T-helper 1 cell (primary cell): ENCODE measurements around the gene FBN1.

Experiments
- DNase-seq, 5 donors: peaks; one replicate each; pipeline ENCODE4 v3.0.0-alpha.2; 2012 to 2020

The FBN1 gene

DNA sequence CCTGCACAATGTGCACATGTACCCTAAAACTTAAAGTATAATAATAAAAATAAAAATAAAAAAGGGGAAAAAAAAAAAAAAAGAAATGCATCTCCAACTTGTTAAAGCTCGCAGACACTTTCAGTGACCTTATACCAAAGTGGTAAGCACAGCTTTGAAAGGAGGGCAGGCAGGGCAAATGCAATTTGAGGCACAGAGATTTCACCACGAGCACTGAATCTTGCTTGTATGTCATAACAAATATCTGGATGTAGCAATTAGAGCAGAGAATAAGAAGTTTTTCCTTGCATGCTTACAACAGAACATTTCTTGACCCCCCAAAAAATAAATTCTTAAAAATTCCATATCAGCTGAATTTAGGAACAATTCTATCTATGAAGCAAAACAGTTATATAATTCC, 66.5 kb downstream of the FBN1 start:
- DNase-seq = no peak

DNA sequence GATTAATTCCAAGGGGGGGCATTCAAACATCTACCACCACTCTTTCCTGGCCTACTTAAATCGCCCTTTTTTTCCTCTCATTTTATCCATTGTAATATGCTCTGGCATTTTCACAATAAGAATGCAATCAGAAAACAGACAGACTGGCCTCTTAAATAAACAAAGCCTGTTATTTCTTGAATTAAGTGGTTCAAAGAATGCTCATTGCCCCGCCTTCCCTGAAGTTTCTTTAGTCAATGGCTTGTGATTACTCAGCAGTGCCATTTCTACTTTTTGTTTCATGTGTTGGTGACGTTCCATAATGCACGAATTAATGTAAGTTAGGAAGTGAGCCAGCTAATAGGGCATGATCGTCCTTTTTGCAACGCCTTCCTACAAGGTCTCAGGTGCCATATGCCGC, 68.0 kb downstream of the FBN1 start:
- DNase-seq = no peak

- DNase-seq = no peak
These were observed 71.3 kb downstream of the FBN1 start for GRCh38 chr15:48574187-48574586.

DNA sequence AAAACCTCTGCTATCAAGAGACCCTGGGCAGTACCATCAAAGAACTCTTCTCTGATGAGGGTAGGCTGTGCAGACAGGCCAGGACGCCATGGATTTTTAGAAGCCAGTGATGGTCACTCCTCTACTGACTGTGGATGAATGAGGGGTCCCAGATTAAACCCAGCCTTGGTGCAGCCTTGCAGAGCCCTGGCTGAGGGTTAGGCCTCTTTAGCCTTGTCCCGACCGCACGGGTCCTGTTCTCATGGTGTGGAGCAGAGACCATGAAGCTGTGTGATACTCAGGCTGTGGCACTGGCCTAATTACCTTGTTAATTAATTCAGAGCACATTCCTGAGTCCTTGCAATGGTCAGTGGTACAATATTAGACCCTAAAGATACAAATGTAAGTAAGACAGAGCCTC, 71.7 kb downstream of the FBN1 start:
- DNase-seq = no peak

GRCh38 chr15:48572823-48573222, 72.7 kb downstream of the FBN1 start:
- DNase-seq = no peak

GRCh38 chr15:48571510-48571909, 74.0 kb downstream of the FBN1 start:
- DNase-seq = no peak

DNA sequence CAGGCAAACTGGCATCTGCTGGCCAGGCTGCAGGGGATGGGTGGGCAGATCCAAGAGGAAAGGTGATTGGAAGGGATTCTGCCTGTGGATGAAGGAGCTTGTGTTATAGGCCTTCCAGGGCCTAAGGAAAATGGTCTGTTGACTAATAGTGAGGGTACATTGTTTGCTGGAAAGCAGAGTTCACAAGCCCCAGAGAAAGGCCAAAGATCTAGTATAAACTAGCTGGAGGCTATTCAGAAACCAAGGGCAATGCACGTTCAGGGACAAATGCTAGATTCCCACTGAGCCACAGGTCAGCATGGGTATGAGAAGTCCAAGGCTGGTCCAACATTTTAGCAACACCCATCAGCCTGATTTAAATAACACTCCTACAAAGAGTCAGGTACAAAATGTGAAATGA, 74.7 kb downstream of the FBN1 start:
- no peak for DNase-seq

GRCh38 chr15:48569591-48570302, 75.8 kb downstream of the FBN1 start:
- no peak for DNase-seq

DNA sequence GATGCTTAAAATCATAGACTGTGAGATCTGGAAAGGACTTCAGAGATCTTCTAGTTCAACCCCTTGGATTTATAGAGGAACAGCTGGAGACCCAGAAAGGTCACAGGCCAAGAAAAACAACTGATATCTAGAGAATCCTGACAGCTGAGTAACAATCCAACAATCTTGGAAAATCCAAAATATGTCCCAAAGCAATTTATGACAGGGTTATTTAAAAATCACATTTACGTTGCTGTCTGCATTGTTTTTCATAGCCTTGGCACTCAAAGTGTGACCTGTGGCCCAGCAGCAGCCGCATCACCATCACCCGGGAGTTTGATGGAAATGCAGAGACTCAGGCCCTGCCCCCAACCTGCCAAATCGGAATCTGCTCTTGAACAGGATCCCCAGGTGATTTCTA, 78.8 kb downstream of the FBN1 start:
- DNase-seq = no peak

DNA sequence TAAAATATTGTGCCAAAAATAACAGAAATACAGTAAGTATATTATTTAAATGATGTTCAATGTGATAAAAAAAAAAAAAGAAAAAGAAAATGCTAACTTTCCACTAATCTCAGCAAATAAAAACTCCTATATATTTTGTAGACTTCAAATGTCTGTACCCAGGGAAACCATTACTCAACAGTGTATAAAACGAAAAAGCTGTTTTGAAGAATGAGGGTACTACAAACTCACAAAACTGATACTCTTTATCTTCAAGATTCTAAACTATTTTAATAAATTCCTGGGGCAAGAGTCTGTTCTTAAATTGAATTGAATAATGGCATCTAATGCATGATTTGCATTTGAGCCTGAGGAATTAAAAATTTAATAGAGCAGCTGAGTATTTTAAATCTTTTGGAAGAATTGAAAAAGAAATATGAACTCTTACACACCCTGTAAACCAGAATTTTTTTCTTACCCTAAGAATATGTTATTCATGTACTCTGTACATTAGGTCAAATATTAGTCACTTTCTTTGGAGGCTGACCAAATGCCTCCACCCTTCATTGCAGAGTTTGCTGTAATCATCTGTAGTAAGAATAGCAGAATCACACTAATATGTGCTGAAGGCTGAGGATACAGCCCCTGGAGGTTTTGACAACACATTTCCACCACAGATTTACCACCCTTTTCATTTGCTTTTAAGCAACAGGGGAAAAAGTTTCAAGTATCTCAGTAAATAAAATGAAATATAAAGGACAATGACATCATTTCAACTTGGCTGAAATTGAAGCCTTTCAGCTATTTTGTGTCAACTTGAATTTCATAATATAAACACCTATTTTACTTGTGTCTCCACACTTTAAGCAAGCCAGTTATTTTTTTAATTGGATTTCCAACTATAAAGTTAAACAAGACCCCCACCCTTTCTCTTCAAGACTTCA, 79.7 kb downstream of the FBN1 start:
- DNase-seq = no peak

GRCh38 chr15:48564690-48565089, 80.8 kb downstream of the FBN1 start:
- no peak for DNase-seq

GRCh38 chr15:48563934-48564333, 81.6 kb downstream of the FBN1 start:
- DNase-seq = no peak

GRCh38 chr15:48560321-48561051, 85.0 kb downstream of the FBN1 start:
- no peak for DNase-seq

- DNase-seq = no peak
These were observed 86.2 kb downstream of the FBN1 start for GRCh38 chr15:48559285-48559684.

GRCh38 chr15:48558226-48558625, 87.3 kb downstream of the FBN1 start:
- DNase-seq = no peak

DNA sequence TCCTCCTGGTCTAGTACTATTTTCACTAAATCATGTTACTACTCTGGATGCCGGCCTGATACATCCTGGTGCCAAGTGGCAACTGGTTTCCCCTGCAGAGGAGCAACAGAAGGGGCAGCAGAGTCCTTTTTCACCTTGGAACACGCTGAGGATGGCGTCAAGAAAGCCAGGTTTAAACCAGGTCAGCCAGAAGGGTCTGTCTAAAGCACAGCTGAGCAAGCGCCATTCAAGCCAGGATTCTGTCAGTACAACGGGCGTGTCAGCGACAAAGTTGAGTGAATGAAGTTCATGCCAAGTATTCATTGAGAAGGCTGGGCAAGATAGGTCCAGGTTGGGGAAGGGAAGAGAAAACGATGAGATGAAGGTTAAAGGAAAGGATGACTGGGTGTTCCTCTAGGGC, 88.2 kb downstream of the FBN1 start:
- no peak for DNase-seq

GRCh38 chr15:48556159-48556897, 89.2 kb downstream of the FBN1 start:
- no peak for DNase-seq

DNA sequence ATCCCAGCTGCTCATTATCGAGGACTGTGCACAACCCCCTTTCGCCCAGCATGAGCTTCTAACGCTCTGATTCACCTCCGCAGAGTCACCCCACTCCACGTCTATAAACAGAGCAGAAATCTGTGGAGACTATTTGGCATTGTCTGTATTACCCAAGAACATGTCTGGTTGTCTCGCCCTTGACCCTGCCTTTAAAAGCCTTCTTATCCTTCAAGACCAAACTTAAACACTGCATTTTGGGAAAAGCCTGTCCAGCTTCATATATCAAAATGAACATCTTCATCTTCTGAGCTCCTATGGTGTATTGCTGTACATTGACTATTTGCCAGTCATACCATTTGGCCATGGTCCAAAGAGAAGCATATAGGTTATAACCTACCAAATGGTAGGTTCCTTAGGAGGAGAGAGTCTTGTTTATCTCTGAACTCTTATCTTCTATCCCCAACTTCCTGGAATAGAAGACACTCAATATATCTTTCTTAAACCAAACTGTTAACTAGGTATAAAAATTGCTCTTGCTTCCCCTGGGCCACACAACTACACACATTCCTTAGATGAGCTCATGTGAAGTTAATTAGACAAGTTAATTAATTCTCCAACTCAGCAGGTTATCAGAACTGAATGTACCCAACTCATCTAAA, 90.1 kb downstream of the FBN1 start:
- no peak for DNase-seq

- no peak for DNase-seq
These were observed 91.4 kb downstream of the FBN1 start for GRCh38 chr15:48554112-48554511.

GRCh38 chr15:48553559-48553958, 92.0 kb downstream of the FBN1 start:
- no peak for DNase-seq

DNA sequence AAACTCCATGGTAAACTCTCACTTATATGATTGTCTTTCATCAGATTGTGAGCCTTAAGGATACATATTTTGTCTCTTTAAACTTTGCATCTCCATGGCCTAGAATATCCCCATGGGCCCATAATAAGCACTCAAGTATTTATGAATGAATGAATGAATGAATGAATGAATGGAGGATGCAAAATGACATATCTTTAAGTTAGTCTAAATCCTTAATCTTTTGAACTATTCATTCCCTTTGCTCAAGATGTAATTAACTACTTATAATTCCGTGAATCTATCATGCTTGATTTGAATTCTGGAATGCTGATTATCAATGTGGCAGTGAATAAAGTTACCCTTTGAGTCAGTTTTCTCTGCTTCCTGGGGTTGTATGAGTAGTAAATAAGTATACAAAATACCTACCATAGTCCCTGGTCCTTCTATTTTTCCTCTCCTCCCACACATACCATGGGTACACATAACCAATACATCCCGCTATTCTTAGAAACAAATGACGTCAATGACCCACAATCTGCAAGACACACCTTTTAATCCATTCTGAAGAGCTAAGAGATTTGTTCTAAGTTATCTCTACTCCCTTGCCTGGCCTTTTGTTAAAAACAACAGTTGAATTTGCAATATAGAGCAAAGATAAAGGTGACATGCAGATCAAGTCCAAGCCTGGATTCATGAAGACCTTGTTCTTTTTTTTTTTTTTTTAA, 94.5 kb downstream of the FBN1 start:
- no peak for DNase-seq

DNA sequence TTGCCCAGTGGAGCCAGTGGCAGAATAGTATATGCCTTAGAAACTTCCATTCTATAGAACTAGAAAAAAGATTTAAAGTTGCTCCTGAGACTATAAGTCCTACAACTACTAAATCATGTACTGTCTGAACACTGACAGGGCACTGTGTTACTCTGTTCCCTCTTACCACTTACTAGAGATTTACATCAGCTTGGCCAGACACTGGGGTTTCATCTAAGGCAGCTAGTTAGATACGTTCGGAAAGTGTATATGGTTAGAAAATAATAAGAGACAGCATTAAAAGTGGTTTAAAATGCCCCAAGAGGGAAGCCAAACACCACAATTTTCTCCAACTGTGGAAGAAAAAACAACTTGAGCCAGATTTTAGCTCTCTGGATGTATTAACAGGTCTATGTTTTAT, 97.1 kb downstream of the FBN1 start:
- no peak for DNase-seq
